ENCODE data around the gene WDR70.

Gene WDR70

GRCh38 chr5:37739817-37740261 lies 360.7 kb downstream of the WDR70 start:
- Histone ChIP-seq H3K36me3 (ENCODE audit: control insufficient read depth, insufficient read depth, low read length, severe bottlenecking) (no peaks in the 10 kb centered on the region), H3K4me1 (ENCODE audit: control insufficient read depth, insufficient read depth, low read length) (peaks cover 58% of the 10 kb centered on the region), H3K9ac (ENCODE audit: low read length) (peak overlapping the region; percentile 81), H3K4me3 (ENCODE audit: low read length) (peak overlapping the region; percentile 51), H3K27me3 (replicated peaks; ENCODE audit: control insufficient read depth, insufficient read depth, low read length) (no peaks in the 10 kb centered on the region), H3K9me3 (ENCODE audit: control insufficient read depth, low read length) (no peaks in the 10 kb centered on the region)
- DNase-seq (ENCODE audit: low read depth) = peak; percentile 88

- H3K27me3 ChIP-seq (replicated peaks; ENCODE audit: control insufficient read depth, insufficient read depth, low read length) = no peaks in the 10 kb centered on the region
- peak overlapping the region; percentile 81 for H3K9ac ChIP-seq (ENCODE audit: low read length)
- no peaks in the 10 kb centered on the region for H3K36me3 ChIP-seq (ENCODE audit: control insufficient read depth, insufficient read depth, low read length, severe bottlenecking)
- DNase-seq (ENCODE audit: low read depth) = peak; percentile 57
- H3K4me1 ChIP-seq (ENCODE audit: control insufficient read depth, insufficient read depth, low read length) = peaks cover 58% of the 10 kb centered on the region
- peak overlapping the region; percentile 51 for H3K4me3 ChIP-seq (ENCODE audit: low read length)
- H3K9me3 ChIP-seq (ENCODE audit: control insufficient read depth, low read length) = no peaks in the 10 kb centered on the region
Observed at GRCh38 chr5:37740331-37741066, 361.4 kb downstream of the WDR70 start.

- no peak overlapping the region for H3K9ac ChIP-seq (ENCODE audit: low read length)
- H3K4me1 ChIP-seq (ENCODE audit: control insufficient read depth, insufficient read depth, low read length) = peaks cover 45% of the 10 kb centered on the region
- no peaks in the 10 kb centered on the region for H3K27me3 ChIP-seq (replicated peaks; ENCODE audit: control insufficient read depth, insufficient read depth, low read length)
- no peaks in the 10 kb centered on the region for H3K9me3 ChIP-seq (ENCODE audit: control insufficient read depth, low read length)
- DNase-seq (ENCODE audit: low read depth) = no peak
- H3K4me3 ChIP-seq (ENCODE audit: low read length) = no peak overlapping the region
- H3K36me3 ChIP-seq (ENCODE audit: control insufficient read depth, insufficient read depth, low read length, severe bottlenecking) = no peaks in the 10 kb centered on the region
Observed at GRCh38 chr5:37742111-37742510, 363.0 kb downstream of the WDR70 start.

GRCh38 chr5:37751227-37751626 lies 372.1 kb downstream of the WDR70 start:
- Histone ChIP-seq H3K4me1 (ENCODE audit: control insufficient read depth, insufficient read depth, low read length) (peaks cover 5% of the 10 kb centered on the region), H3K36me3 (ENCODE audit: control insufficient read depth, insufficient read depth, low read length, severe bottlenecking) (no peaks in the 10 kb centered on the region), H3K4me3 (ENCODE audit: low read length) (no peak overlapping the region), H3K27me3 (replicated peaks; ENCODE audit: control insufficient read depth, insufficient read depth, low read length) (no peaks in the 10 kb centered on the region), H3K9ac (ENCODE audit: low read length) (no peak overlapping the region), H3K9me3 (ENCODE audit: control insufficient read depth, low read length) (no peaks in the 10 kb centered on the region)
- peak; percentile 24 for DNase-seq (ENCODE audit: low read depth)

- DNase-seq (ENCODE audit: low read depth) = no peak
- H3K9me3 ChIP-seq (ENCODE audit: control insufficient read depth, low read length) = peaks cover 7% of the 10 kb centered on the region
- peaks cover 5% of the 10 kb centered on the region for H3K4me1 ChIP-seq (ENCODE audit: control insufficient read depth, insufficient read depth, low read length)
- no peaks in the 10 kb centered on the region for H3K36me3 ChIP-seq (ENCODE audit: control insufficient read depth, insufficient read depth, low read length, severe bottlenecking)
- no peaks in the 10 kb centered on the region for H3K27me3 ChIP-seq (replicated peaks; ENCODE audit: control insufficient read depth, insufficient read depth, low read length)
- H3K4me3 ChIP-seq (ENCODE audit: low read length) = no peak overlapping the region
- no peak overlapping the region for H3K9ac ChIP-seq (ENCODE audit: low read length)
Observed at GRCh38 chr5:37754976-37755375, 375.9 kb downstream of the WDR70 start.

- H3K36me3 ChIP-seq (ENCODE audit: control insufficient read depth, insufficient read depth, low read length, severe bottlenecking) = no peaks in the 10 kb centered on the region
- no peak for DNase-seq (ENCODE audit: low read depth)
- H3K4me3 ChIP-seq (ENCODE audit: low read length) = no peak overlapping the region
- peaks cover 5% of the 10 kb centered on the region for H3K4me1 ChIP-seq (ENCODE audit: control insufficient read depth, insufficient read depth, low read length)
- H3K27me3 ChIP-seq (replicated peaks; ENCODE audit: control insufficient read depth, insufficient read depth, low read length) = no peaks in the 10 kb centered on the region
- H3K9ac ChIP-seq (ENCODE audit: low read length) = no peak overlapping the region
- H3K9me3 ChIP-seq (ENCODE audit: control insufficient read depth, low read length) = peaks cover 7% of the 10 kb centered on the region
Observed at GRCh38 chr5:37755581-37755980, 376.5 kb downstream of the WDR70 start.

- H3K9me3 ChIP-seq (ENCODE audit: control insufficient read depth, low read length) = peaks cover 7% of the 10 kb centered on the region
- H3K36me3 ChIP-seq (ENCODE audit: control insufficient read depth, insufficient read depth, low read length, severe bottlenecking) = no peaks in the 10 kb centered on the region
- H3K9ac ChIP-seq (ENCODE audit: low read length) = no peak overlapping the region
Observed at GRCh38 chr5:37756248-37756647, 377.1 kb downstream of the WDR70 start.

GRCh38 chr5:37757980-37758582 lies 379.0 kb downstream of the WDR70 start:
- no peak for DNase-seq (ENCODE audit: low read depth)
- Histone ChIP-seq H3K27me3 (replicated peaks; ENCODE audit: control insufficient read depth, insufficient read depth, low read length) (no peaks in the 10 kb centered on the region), H3K9me3 (ENCODE audit: control insufficient read depth, low read length) (peaks cover 7% of the 10 kb centered on the region), H3K4me1 (ENCODE audit: control insufficient read depth, insufficient read depth, low read length) (peaks cover 12% of the 10 kb centered on the region), H3K36me3 (ENCODE audit: control insufficient read depth, insufficient read depth, low read length, severe bottlenecking) (no peaks in the 10 kb centered on the region), H3K4me3 (ENCODE audit: low read length) (no peak overlapping the region), H3K9ac (ENCODE audit: low read length) (no peak overlapping the region)

More at GRCh38 chr5:37756248-37756647, 377.1 kb downstream of the WDR70 start:
- Histone ChIP-seq H3K27me3 (replicated peaks; ENCODE audit: control insufficient read depth, insufficient read depth, low read length) (no peaks in the 10 kb centered on the region), H3K4me3 (ENCODE audit: low read length) (no peak overlapping the region), H3K4me1 (ENCODE audit: control insufficient read depth, insufficient read depth, low read length) (peaks cover 4% of the 10 kb centered on the region)
- DNase-seq (ENCODE audit: low read depth) = no peak

GRCh38 chr5:37767251-37767650 lies 388.1 kb downstream of the WDR70 start:
- peaks cover 32% of the 10 kb centered on the region for H3K4me1 ChIP-seq (ENCODE audit: control insufficient read depth, insufficient read depth, low read length)
- no peak overlapping the region for H3K9ac ChIP-seq (ENCODE audit: low read length)
- H3K9me3 ChIP-seq (ENCODE audit: control insufficient read depth, low read length) = no peaks in the 10 kb centered on the region
- DNase-seq (ENCODE audit: low read depth) = no peak
- no peak overlapping the region for H3K4me3 ChIP-seq (ENCODE audit: low read length)
- no peaks in the 10 kb centered on the region for H3K27me3 ChIP-seq (replicated peaks; ENCODE audit: control insufficient read depth, insufficient read depth, low read length)
- H3K36me3 ChIP-seq (ENCODE audit: control insufficient read depth, insufficient read depth, low read length, severe bottlenecking) = no peaks in the 10 kb centered on the region

GRCh38 chr5:37767961-37768360 lies 388.8 kb downstream of the WDR70 start:
- H3K4me3 ChIP-seq (ENCODE audit: low read length) = no peak overlapping the region
- DNase-seq (ENCODE audit: low read depth) = no peak
- no peaks in the 10 kb centered on the region for H3K36me3 ChIP-seq (ENCODE audit: control insufficient read depth, insufficient read depth, low read length, severe bottlenecking)
- H3K4me1 ChIP-seq (ENCODE audit: control insufficient read depth, insufficient read depth, low read length) = peaks cover 33% of the 10 kb centered on the region
- no peak overlapping the region for H3K9ac ChIP-seq (ENCODE audit: low read length)
- H3K27me3 ChIP-seq (replicated peaks; ENCODE audit: control insufficient read depth, insufficient read depth, low read length) = no peaks in the 10 kb centered on the region
- H3K9me3 ChIP-seq (ENCODE audit: control insufficient read depth, low read length) = no peaks in the 10 kb centered on the region

GRCh38 chr5:37768371-37768770 lies 389.3 kb downstream of the WDR70 start:
- DNase-seq (ENCODE audit: low read depth) = no peak
- Histone ChIP-seq H3K4me3 (ENCODE audit: low read length) (no peak overlapping the region), H3K9me3 (ENCODE audit: control insufficient read depth, low read length) (no peaks in the 10 kb centered on the region), H3K36me3 (ENCODE audit: control insufficient read depth, insufficient read depth, low read length, severe bottlenecking) (no peaks in the 10 kb centered on the region), H3K9ac (ENCODE audit: low read length) (no peak overlapping the region), H3K27me3 (replicated peaks; ENCODE audit: control insufficient read depth, insufficient read depth, low read length) (no peaks in the 10 kb centered on the region), H3K4me1 (ENCODE audit: control insufficient read depth, insufficient read depth, low read length) (peaks cover 33% of the 10 kb centered on the region)

Measured in adipocyte (in vitro differentiated cells).